ENCODE results near the gene GINS1.

Gene GINS1

DNA sequence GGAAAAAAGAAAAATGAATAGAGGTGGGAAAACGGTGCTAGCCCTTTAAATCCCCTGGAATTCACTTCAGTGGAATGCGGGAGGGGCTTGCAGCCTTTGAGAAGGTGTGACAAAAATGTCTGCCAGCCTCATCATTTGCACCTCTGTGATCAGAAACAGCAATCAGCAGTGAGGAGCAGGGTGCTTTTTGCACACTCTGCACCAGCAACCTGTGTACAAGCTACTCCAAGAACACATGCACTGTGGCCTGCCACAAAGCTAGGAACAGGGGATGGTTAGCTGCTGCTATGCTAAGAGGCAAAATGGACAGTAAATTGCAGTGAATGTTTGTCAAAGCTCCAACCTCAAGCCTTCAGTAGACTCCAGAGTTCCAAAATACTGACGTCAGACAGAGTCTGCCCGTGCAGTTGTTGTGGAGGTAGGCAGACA is 29.7 kb downstream of the GINS1 start:
- TF ChIP-seq, protein P1, sequence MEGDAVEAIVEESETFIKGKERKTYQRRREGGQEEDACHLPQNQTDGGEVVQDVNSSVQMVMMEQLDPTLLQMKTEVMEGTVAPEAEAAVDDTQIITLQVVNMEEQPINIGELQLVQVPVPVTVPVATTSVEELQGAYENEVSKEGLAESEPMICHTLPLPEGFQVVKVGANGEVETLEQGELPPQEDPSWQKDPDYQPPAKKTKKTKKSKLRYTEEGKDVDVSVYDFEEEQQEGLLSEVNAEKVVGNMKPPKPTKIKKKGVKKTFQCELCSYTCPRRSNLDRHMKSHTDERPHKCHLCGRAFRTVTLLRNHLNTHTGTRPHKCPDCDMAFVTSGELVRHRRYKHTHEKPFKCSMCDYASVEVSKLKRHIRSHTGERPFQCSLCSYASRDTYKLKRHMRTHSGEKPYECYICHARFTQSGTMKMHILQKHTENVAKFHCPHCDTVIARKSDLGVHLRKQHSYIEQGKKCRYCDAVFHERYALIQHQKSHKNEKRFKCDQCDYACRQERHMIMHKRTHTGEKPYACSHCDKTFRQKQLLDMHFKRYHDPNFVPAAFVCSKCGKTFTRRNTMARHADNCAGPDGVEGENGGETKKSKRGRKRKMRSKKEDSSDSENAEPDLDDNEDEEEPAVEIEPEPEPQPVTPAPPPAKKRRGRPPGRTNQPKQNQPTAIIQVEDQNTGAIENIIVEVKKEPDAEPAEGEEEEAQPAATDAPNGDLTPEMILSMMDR (conservative IDR thresholded peaks at IDR 0.05) = no peak
- TF ChIP-seq ZFX (IDR thresholded peaks at IDR 0.05) = no peak
- H3K27ac ChIP-seq = no peak overlapping the region

DNA sequence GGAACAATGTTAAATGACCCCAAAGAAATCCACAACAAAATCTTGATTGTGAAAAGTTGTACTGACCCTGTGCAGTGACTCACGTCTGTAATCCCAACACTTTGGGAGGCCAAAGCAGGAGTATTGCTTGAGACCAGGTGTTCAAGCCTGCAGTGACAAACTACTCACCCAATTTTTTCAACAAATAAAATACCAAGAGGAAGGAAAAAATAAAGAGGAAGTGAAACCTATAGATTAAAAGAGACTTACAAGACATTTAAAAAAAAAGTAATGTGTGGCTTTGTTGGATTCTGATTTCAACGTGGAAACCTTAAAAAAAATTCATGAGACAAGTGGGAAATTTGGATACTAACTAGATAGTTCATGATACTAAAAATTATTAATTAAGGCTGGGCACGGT is 31.9 kb downstream of the GINS1 start:
- no peak overlapping the region for H3K27ac ChIP-seq

DNA sequence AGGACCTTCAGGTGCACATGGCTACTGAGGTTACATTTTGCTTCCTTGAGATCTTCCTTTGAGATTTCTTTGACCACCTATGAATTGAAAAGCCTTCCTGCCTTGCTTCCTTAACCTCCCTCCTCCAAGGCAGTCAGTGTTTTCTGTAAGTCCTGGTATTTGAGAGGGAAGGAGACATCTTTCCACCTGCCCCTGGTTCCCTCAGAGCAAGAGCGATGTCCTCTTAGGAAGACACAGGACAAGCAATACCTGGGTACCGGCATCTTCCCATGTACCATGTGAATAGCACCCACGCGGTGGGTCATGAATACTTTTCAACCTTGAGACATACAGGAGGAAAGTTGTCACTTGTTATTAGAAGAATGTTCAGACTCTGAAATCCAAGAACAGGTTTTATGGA is 37.1 kb downstream of the GINS1 start:
- no peak overlapping the region for H3K27ac ChIP-seq
- no peak for TF ChIP-seq ZFX (IDR thresholded peaks at IDR 0.05)
- TF ChIP-seq, protein P1 (conservative IDR thresholded peaks at IDR 0.05) = no peak

More for the DNA sequence above, 31.9 kb downstream of the GINS1 start:
- no peak for TF ChIP-seq ZFX (IDR thresholded peaks at IDR 0.05)
- TF ChIP-seq, protein P1 (conservative IDR thresholded peaks at IDR 0.05) = no peak

DNA sequence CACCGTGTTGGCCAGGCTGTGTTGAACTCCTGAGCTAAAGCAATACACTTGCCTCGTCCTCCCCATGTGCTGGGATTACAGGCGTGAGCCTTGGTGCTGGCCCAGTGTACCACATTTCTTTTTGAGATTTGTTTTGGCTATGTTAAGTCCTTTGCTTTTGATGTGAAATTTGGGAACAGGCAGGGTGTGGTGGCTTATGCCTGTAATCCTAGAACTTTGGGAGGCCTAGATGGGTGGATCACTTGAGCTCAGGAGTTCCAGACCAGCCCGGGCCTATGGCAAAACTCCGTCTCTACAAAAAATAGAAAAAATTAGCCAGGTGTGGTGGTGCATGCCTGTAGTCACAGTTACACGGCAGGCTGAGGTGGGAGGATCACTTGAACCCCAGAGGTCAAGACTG is 40.2 kb downstream of the GINS1 start:
- TF ChIP-seq ZFX (IDR thresholded peaks at IDR 0.05) = no peak
- TF ChIP-seq, protein P1 (conservative IDR thresholded peaks at IDR 0.05) = no peak
- H3K27ac ChIP-seq = no peak overlapping the region

DNA sequence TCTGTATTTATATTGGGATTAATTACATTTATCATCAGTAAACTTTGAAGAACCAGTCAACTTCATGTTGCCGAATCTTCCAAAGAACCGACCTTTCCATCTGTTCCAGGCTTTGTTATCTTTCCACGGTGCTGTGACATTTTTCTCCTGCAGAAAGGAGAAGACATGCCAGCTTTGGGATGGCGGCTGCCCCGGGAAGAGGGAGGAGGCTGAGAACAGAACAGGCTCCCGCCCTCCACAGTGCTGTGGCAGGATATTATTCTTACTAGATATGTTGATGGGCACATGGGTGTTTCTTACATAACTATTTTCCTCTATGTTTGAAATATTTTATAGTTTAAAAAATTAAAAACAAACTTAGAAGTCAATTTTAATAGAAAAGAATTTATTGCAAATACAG is 44.9 kb downstream of the GINS1 start:
- H3K27ac ChIP-seq = no peak overlapping the region
- TF ChIP-seq, protein P1 (conservative IDR thresholded peaks at IDR 0.05) = no peak
- no peak for TF ChIP-seq ZFX (IDR thresholded peaks at IDR 0.05)

DNA sequence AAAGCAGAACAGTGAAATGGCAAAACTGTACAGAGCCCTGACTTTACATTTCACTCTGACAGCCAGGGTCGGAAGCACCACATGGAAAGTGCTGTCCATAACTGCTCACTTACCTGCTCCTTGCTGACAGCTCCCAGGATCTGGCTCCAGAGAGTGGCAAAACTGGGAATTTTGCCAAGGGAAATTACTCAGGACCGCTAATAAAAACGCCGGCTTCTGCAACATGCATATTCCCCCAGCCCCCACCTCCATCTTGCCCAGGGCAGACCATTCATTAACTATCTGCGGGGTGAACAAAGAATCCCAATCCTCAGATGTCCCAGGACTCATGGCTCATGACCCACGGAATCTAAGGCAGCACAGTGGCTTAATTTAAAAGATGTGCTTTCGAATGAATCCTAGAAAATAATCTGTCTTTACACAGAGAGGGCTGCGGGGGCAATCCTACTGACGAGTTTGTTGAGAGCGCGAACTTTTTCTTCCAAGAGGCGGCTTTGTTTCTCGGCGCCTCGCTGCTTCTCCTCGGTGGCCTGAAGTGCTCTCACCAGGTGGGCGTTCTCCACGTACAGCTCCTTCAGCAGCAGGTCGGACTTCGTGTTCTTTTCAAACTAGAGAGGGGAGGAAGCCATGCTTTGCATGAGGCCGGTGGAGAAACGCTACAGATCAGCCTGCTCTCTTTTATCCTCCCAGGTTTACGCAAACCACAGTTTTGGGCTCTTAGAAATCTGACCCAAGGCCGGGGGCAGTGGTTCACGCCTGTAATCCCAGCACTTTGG is 45.8 kb downstream of the GINS1 start:
- TF ChIP-seq ZFX (IDR thresholded peaks at IDR 0.05) = no peak
- TF ChIP-seq, protein P1 (conservative IDR thresholded peaks at IDR 0.05) = no peak
- no peak overlapping the region for H3K27ac ChIP-seq

DNA sequence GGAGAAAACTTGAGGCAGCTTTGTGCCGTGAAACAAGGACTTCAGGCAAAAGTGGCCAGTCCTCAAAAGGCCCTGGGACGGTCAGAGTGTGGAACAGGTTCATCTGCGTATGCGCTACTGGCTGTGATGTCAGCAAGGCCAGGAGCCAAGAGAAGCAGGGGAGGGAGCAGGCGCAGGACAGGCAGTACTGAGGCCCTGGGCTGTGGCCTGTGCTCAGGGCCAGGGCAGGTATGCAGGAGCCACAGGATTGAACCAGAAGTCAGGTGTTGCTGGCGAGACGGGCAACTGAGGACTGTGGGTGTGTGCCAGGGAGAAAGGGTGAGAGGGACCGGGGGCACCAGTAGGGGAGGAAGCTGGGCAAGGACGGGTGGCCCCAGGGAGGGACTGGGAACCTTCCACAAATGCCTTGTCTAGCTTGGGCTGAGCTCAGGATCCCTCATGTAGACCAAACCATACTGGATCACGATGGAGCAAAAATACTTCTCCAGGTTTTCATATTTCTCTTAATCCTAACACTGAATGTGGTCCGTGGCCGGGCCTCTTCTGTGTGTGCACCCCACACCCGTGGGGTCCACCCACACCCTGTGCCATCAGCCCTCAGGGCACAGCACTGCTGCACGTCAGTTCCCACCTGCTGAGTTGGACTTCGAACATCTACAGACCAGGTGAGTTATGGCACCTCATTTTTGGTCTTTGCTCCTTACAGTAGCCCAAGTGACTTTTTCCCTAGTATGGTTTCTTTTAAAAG is 46.9 kb downstream of the GINS1 start:
- no peak for TF ChIP-seq ZFX (IDR thresholded peaks at IDR 0.05)
- TF ChIP-seq, protein P1 (conservative IDR thresholded peaks at IDR 0.05) = no peak
- H3K27ac ChIP-seq = no peak overlapping the region

Data from C4-2B (cell line).